HG03066 (cell line): ENCODE data around the gene TMEM178B.

Experiments
- ATAC-seq: cut with Tn5 transposase; IDR thresholded peaks from one replicate; pipeline ENCODE4 v1.9.1; 2021; ENCODE audit warnings: low read depth; ENCODE audit not compliant: unreplicated experiment

Gene TMEM178B

DNA sequence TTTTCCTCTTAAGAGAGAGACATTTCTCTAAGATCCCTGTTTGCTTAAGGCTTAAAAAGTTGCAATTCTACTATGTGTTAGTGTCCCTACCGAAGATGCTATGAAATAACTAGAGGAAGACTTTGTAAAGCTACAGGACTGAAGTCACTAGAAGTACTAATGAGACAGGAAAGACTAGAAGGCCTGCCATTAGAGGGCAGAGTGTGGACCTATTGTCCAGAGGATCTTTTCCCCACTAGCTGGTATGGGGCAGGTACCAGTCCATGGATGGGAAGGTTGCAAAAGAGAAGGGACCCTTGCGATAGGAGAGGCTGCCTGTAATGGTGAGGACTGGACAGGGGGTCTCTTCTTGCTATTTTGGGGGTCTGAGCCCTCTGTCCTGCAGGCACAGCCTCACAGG, 178.1 kb downstream of the TMEM178B start:
- no peak for ATAC-seq

DNA sequence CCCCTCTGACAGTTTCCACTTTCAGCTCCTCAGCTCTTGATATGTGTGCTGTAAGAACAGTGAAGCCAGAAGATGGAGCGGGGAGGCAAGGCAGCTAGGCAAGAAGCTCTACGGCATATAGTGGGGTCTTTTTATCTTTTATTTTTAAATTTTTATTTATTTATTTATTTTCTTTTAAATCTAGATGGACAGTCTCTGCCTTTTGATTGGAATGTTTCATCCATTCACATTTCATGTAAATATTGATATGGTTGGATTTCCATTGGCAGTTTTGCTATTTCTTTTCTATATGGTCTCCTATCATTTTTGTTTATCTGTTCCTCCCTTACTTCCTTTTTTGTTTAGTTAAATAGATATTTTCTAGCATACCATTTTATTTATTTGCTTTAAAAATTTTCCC, 183.7 kb downstream of the TMEM178B start:
- no peak for ATAC-seq

DNA sequence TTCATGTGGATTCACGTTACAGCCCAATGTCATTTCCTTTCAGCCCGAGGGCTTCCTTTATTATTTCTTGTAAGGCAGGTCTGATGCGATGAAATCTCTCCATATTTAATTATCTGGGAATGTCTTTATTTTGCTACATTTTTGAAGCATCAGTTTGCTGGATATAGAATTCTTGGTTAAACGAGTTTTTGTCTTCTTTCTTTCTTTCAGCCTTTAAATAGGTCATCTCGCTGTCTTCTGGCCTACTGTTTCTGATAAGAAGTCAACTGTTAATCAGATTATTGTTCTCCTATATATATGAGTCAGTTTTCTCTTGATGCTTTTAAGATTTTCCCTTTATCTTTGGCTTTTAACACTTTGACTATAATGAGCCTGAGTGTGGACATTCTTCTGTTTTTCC, 184.7 kb downstream of the TMEM178B start:
- no peak for ATAC-seq

DNA sequence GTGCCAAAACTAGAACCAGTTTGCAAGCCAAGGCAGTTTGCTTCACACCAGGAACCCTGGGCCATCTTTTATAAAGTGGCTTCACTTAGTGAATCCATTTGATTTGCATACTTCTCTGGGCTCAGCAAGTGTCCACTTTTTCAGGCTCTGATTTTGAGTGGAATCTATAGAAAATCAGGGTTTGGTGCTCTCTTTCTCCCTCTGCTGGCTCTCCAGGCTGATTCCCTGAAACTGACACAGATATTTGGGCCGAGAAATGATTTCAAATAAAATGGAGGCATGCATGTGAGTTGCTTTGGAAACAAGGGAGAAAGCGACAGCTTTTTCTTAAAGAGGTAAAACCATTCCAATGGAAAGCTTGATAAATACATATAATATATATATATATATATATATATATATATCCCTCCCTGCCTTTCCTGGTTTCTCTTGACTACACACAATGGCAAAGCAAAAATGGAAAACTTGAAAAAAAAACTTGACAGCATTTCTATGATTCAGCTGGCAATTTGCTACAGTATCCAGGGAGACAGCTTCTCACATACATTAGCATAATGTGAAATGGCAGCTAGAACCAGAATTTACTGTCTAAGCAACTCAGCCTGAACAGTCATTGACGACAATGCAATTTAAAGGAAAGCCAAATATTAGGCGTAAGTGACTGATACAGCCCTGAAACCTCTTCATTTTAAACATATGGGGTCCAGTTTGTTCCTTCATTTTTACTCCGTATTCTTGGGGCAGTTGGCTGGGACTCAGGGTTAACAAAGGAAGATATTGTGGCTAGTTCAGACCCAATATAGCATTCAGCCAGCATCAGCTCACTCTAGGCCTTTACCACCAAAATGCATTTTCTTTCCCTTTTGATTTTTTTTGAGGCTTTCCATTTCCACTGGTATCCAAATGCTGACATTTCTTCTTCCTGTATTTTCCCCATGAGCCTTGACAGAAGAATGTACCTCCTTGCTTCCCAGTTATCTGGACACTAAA, 188.5 kb downstream of the TMEM178B start:
- ATAC-seq = no peak

DNA sequence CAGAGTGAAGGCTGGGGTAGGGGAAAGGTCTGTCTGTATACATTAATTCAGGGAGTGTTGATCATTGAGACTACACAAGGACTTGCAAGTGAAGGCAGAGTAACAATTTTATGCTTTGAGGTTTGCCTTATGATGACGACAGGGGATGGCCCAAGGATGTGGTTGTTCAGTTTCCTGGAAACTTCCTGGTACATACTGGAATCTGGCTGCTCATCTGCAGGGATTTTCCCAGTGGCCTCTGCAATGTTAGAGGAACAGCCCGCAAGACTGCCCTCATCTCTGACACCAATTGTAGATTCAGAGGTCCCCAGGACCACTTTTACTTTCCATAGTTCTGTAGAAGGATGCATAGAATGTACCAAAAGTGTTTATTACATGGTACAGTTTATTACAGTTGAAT, 189.6 kb downstream of the TMEM178B start:
- no peak for ATAC-seq

DNA sequence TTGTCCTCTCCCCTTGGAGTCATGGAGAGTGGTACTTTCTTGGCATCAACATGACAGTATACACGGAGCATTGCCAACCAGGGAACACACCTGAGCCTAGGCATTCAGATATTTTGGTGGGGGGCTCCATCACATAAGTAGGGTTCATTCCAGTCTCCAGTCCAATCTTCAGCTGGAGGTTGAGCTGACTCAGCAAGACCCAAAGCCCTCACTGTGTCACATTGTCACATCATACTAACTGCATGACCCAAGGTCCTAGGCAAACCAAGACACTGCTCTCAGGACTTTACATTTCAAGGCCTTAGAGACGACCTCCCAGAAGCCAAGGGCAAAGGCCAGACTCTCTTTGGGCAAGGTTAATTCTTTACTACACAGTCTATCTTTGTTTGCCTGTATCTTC, 190.1 kb downstream of the TMEM178B start:
- no peak for ATAC-seq

DNA sequence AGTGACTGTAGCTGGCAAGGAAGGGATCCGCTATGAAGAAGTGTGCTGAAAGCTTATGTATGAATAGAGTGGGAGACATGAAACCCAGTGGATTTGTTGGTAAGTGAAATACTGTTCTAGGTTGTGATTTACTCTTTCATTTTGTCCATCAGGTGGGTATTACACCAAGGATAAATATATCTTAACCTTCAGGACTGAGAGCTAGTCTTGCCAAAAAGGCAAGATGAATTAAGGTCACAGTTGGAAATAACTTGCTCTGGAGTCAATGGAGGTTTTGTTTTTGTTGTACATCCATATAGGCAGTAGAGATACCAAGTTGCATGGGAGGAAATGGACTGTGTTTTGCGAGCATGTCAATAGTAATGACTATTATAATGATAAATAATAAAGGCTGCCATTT, 190.6 kb downstream of the TMEM178B start:
- ATAC-seq = no peak

DNA sequence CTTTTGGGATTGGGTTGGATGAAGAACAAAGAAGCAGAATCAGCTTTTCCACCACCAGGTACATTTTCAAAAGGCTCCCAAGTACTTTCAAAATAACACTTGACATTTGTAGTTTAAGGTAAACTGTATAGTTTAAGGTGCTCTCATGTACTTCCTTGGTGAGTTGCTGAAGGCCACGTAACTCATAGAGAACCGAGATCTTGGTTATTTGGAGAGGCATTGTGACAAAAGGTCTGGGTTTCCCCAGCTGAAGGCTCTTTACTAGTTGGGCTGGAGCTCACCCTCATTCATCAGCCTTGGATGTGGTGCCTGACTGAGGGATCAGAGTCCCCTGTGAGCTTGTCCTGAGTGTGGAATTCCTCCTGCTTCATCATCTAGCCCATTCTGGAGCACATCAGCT, 191.8 kb downstream of the TMEM178B start:
- ATAC-seq = no peak

DNA sequence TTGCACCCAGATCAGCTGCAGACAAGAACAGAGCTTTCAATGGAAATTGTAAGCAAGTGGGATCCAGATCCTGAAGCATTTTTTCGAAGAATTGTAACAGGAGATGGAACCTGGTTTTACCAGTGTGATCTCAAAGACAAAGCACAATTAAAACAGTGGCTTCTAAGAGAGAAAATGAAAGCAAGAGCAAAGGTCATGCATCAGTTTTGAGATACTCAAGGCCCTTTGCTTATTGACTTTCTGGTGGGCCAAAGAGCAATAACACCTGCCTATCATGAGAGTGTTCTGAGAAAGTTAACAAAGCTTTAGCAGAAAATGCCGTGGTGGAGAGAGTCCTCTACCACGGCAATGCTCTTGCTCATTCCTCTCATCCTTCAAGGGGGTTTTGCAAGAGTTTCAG, 194.8 kb downstream of the TMEM178B start:
- ATAC-seq = no peak

DNA sequence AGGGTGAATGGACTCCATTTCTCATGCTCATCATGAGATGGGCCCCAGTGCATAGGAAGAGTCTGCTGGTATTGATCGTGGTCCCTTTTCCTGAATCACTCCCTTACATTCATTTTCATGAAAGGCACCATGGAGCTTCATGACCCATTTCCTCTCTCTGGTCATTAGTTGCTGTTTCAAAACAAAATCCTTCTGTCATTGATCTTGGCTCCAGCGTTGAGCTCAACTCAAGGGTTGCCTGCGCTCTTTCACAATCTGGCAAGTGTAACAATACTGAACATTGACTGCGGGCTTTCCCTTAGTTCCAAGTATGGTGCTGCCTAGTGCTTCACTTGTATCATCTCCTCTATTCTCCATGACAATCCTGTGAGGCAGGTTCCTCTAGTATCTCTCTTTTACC, 197.6 kb downstream of the TMEM178B start:
- no peak for ATAC-seq

DNA sequence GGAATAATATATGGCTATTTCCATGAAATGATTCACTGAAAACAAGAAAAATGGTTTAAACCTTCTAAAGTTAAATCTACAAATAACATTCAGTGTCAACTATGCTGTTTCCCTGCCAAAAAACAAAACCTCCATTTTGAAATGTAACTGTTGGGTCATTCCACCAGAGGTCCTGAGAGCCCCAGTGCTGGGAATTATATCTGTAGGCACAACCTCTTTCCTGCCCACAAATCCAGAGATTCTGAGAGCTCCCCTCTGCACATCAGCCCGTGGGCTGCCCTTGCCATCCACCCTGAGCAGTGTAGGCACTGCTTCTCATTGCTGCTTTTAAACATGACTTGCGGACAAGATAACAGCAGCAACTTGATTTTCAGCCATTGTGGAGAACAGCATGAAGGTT, 198.6 kb downstream of the TMEM178B start:
- no peak for ATAC-seq

DNA sequence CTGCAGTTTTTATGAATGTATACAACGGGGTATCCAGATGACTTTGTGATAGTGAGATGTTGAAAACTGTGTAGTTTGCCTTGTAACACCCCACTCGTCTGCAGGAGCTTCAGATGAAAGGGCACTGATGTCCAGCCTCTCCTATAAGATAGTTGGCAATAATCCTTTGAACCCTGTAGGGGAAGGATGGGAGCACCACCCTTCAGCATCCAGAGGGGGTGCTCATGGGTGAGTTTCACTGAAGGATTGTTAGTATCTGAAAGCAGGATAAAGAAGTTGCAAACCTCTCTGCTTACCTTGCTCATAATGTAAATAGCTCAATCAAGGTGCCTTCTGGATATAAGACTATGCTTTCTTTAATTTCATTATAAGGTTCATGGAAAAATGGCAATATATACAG, 201.5 kb downstream of the TMEM178B start:
- ATAC-seq = no peak

DNA sequence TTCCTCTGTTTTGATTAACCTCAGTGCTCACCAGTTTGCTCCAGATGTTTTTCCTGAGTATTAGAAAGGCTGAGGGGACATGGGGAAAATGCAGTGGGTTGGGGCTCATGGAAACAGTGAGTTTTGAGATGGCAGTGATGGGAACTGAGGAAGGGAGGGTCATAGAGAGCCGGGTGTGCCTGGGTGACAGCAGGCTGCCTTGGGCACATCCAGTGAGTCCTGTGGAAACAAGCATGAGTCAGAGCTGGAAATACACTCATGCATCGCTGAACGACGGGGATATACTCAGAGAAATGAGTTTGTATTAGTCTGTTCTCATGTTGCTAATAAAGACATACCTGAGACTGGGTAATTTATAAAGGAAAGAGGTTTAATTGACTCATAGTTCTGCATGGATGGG, 202.2 kb downstream of the TMEM178B start:
- ATAC-seq = no peak

DNA sequence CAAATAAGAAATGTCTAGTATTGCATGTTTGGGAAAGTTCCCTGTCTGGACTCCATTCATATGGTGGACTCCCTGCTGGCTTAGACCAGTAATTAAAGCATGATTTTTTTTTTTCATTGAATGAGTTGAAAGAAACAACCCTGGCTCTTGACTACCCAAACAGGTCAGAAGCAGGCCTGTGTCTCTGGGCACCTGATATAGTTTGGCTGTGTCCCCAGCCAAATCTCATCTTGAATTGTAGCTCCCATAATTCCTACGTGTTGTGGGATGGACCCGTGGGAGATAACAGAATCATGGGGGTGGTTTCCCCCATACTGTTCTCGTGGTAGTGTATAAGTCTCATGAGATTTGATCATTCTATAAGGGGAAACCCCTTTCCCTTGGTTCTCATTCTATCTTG, 206.2 kb downstream of the TMEM178B start:
- ATAC-seq = no peak

DNA sequence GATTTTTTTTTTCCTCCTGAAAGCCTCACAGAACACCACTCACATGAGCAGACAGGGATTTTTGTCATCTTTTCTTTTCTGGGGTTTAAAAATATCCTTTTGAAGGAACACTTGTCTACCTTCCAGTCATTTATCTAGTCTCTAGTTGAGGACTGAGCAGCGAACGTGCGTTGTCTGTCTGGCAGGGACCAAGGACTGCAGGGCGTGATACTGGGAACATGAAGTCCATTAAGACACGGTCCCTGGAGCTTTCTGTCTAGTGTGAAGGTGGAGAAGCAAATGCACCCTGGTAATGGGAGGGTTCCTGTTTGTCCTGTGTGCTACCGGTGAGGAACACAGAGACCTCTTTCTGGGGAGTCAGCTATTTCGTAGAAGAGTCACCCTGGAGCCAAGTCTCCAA, 207.4 kb downstream of the TMEM178B start:
- no peak for ATAC-seq

DNA sequence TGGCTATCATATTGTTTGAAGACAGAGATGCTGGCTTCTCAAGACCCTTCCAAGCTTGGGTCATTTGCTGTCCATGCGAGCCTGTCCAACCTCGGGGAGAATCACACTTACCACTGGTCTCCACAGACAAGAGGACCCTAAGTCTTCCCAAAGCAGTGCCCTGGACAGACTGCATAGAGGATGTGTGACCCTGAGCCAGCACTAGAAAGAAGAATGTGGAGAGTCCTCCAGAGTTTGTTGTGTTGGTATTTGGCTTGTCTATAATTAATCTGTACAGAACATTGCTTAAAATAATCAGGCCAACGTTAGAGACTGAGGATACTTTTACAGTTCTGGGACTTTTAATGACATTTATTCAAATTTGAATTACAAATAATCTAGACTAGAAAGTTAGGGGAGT, 212.7 kb downstream of the TMEM178B start:
- no peak for ATAC-seq

DNA sequence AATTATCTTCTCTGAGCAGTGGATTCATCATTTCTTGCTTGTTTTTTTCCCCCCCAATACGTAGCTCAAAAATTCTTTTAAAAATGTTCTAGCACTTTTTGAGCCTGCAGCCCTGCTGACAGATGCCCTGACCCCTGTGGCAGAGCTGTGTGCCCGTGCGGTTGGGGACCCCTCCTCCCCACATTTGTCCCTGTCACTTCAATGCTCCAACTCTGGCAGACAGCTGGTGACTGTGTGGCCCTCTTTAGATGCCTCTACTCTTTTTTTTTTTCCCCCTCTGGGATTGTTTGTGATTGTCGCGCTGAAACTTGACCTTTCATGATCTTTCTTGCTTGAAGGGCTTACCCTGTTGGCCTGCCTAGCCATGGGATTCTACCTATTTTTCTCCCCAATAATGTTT, 214.1 kb downstream of the TMEM178B start:
- ATAC-seq = no peak

DNA sequence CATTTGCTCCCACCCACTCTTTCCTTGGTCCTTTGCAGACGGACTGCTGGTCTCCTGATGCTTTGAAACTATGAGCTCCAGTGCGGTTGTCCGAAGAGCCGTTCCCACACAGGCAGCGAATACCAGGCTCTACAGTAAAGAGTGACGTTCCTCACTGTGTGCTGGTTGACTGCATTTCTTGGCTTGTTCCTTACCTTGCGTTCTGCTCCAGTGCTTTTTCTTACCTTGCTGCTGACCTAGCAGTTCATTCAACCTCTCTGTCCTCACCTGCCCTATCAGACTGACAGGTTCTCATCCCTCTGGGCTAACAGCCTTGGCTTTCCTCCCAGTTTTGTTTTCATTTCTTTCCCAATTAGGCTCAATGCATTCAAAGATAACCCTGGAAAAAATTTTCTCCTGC, 214.8 kb downstream of the TMEM178B start:
- no peak for ATAC-seq

DNA sequence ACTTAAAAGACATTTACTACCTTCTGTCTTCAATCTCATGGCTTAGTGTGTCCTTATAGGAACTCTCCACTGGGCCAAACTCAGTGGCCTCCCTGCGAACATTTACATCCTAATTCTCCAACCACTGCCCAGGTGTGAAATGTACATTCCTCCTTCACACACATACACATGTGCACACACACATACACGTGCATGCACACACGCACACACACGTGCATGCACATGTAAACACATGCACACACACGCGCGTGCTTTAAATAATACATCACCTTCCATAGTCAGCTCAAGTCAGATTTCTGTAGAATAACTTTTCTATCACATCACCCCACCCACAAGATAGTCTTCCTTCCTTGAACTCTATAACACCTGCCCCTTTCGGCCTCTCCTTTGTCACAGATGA, 216.5 kb downstream of the TMEM178B start:
- ATAC-seq = no peak

DNA sequence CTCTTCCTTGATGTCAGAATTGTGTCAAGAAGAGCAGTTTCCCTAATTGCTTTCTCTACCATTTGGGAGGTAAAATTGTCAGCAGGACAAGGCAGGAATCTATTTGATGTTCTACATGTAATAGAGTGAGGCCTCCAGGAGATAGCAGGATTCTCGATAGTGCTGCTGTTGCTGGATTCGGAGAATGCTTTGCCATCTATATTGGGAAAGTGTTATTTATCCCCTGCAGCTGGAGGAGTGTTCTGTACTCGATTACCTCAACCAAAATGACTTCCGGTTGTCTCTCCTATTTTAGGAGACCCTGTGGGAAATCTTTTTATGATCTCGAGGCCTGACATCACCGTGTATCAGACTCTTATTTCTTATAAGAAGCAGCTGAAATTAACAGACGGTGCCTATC, 217.1 kb downstream of the TMEM178B start:
- no peak for ATAC-seq

DNA sequence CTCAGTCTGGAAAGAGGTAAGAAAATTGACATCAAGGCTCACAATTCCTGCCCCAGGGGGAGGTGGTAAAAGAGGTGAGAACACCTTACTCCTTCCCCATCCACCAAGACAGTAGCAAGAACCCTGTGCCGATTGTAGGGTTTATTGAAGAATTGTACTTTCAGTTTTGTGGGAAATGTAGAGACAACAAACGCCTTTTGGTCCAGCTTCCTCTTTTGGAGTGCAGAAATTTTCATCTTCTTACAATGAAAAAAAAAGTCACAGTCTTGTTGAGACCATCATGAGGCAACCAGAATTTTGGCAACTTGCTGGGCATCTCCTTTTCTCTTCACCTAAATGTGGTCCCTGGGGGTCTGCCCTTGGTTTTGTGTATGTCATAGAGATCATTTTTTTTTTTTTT, 217.7 kb downstream of the TMEM178B start:
- no peak for ATAC-seq

DNA sequence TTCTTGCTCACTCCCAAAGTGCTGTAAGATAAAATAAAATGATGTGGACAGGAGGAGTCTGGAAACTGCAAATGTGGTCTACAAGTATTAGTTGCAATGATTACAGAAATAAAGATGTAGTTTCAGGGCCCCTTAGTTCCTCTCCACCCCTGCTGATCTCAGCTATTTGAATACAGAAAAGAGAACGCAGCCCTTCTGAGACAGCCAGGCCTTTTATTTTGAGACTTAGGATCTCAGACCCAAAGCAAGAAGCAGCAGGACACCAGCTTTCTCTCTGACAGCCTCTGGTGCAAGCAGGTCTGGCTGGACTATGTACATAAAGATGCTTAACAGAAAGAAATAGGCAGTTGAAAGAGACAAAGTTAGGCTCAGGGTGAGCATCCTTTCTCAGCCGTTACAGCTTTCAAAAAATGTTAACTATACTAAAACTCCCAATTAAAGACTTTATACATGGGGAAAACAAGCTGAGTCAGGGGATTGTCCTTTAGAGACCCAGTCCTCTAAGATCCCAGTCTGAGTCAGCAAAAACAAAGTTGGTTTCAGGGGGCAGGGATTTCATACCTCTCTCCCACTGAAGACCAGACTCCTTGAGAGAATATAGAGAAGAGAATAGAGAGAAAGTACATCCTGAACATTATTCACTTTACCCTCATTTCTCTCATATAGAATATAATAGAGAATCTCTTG, 220.4 kb downstream of the TMEM178B start:
- no peak for ATAC-seq
